22Rv1 (cell line): ENCODE results near the gene C1orf198.

ENCODE experiments used
- CTCF ChIP-seq: fragments of 450-650 bp; IDR thresholded peaks from 2 replicates; pipeline ENCODE4 v1.5.1; 2017; ENCODE audit warnings: mild to moderate bottlenecking
- ZFX ChIP-seq: fragments of 450-650 bp; IDR thresholded peaks from 2 replicates; pipeline ENCODE4 v1.6.1; 2017; ENCODE audit warnings: antibody characterized with exemption, borderline replicate concordance

DNA sequence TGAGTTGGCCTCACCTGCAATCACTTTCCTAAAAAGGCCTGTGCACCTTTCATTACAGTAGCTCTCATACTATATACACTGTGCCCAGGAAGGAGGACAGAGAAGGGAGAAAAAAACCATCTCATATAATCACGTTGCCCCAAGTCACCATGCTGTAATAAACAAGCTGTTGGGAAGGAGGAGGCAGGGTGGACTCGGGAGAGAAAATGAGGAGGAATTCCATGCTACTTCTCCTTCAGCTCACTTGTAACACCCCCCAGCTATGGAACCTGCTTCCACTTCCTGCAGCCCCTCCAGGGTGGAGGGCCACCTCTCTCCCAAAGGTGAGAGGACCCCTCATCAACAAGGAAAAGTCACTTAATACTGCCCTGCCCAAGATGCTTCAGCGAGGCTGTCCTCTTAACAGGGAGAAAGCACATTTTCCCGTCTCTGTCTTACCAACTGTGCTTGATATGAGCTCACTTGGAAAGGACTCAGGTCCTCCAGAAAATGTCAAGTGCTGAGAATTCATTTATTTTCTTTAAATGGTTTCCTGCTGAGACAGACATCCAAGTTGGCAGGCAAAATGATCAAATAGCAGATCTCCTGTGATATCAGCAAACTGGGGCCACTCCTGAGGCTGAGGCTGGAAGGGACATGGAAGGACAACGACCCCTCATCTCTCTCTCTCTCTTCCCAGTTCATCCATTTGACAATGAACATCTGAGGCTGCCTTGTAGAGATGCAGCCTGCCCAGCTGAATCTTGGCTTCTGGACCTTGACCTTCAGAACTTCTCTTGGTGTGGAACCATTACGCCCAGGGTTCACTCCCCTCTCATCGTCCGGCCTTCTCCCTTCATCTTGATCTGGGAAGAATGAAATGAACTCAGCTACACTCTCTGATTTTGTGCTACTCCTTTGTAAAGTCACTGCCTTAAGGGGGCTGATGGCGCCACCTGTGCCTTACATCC is 67.2 kb downstream of the C1orf198 start:
- TF ChIP-seq CTCF (no peak), ZFX (no peak)
